ENCODE data around the gene ST3GAL4.
"Not testable (repeated sequence)": the region's sequence is repeated elsewhere in the genome, so short reads cannot be mapped to it uniquely, and the experiment has no call there.

- not testable (repeated sequence) for TF ChIP-seq EZH2 (IDR thresholded peaks at IDR 0.05; ENCODE audit: low read depth); CTCF (conservative IDR thresholded peaks at IDR 0.05)
Observed at GRCh38 chr11:126394634-126395072, 39.2 kb downstream of the ST3GAL4 start.

All from PC-9 (cell line).